ENCODE measurements around the gene ENTPD8. TPM values are rescaled to one million over a fixed set of nuclear protein-coding genes. Genes with fewer than 3 reads are reported as not detected.

ENTPD8 gene
- total RNA-seq, 2 experiments from 2014 or later: not detected

- DNase-seq: peak in 2 of 14 experiments; percentile 42 to 43
- Mint-ChIP-seq H3K27ac (no peak overlapping the region), H3K4me3 (no peak overlapping the region), H3K36me3 (ENCODE audit: low read depth) (no peaks in the 10 kb centered on the region), H3K4me1 (ENCODE audit: low read depth) (peaks cover 6% of the 10 kb centered on the region), H3K9me3 (no peaks in the 10 kb centered on the region), H3K27me3 (no peaks in the 10 kb centered on the region)
- Histone ChIP-seq H3K36me3 (ENCODE audit: insufficient read depth, low read length) (no peaks in the 10 kb centered on the region), H3K27ac (ENCODE audit: low read depth in 1 of 2, low read length in 2 of 2) (no peak overlapping the region), H3K9me3 (ENCODE audit: control insufficient read depth in 1 of 2, insufficient read depth in 1 of 2, low read length in 2 of 2) (no peaks in the 10 kb centered on the region), H3K27me3 (ENCODE audit: control insufficient read depth in 1 of 2, insufficient read depth in 2 of 2, low read length in 2 of 2) (no peaks in the 10 kb centered on the region), H3K4me3 (ENCODE audit: low read length) (no peak overlapping the region), H3K4me1 (ENCODE audit: insufficient read depth, low read length) (no peaks in the 10 kb centered on the region)
- TF ChIP-seq CTCF (IDR thresholded peaks at IDR 0.05): no peak
- peak; percentile 29 for ATAC-seq (ENCODE audit: poor library complexity)
- ChIA-PET POLR2A (interaction anchor here (0.6 to 1.2 kb wide), 3 partner anchors 11 to 23 kb away, joined by 3 to 4 read pairs (median 3); partner anchors contain the start of gene NSMF), CTCF (no interaction called here)
- intact Hi-C loops (cut with DNase I, micrococcal nuclease): no loop called here
Observed at GRCh38 chr9:137482094-137482781, 41.1 kb upstream of the ENTPD8 start.

GRCh38 chr9:137480686-137481683 is 39.8 kb upstream of the ENTPD8 start:
- Mint-ChIP-seq H3K27ac (no peak overlapping the region), H3K4me3 (no peak overlapping the region), H3K9me3 (peaks cover 3% of the 10 kb centered on the region), H3K4me1 (ENCODE audit: low read depth) (peaks cover 6% of the 10 kb centered on the region), H3K36me3 (ENCODE audit: low read depth) (no peaks in the 10 kb centered on the region), H3K27me3 (no peaks in the 10 kb centered on the region)
- peaks cover 1 to 6% of the 10 kb centered on the region in 2 experiments for H3K9me3 ChIP-seq (ENCODE audit: control insufficient read depth in 1 of 2, insufficient read depth in 1 of 2, low read length in 2 of 2)
- DNase-seq: peak in 1 of 14 experiments; percentile 8
- H3K36me3 ChIP-seq (ENCODE audit: insufficient read depth, low read length): no peaks in the 10 kb centered on the region
- H3K4me1 ChIP-seq (ENCODE audit: insufficient read depth, low read length): no peaks in the 10 kb centered on the region
- ChIA-PET POLR2A (interaction anchor here (0.6 to 1.2 kb wide), 3 partner anchors 10 to 22 kb away, joined by 3 to 4 read pairs (median 3); partner anchors contain the start of gene NSMF), CTCF (no interaction called here)
- no peak for TF ChIP-seq CTCF (IDR thresholded peaks at IDR 0.05)
- H3K4me3 ChIP-seq (ENCODE audit: low read length): no peak overlapping the region
- intact Hi-C loops (cut with DNase I, micrococcal nuclease): no loop called here
- H3K27me3 ChIP-seq (ENCODE audit: control insufficient read depth in 1 of 2, insufficient read depth in 2 of 2, low read length in 2 of 2): no peaks in the 10 kb centered on the region
- H3K27ac ChIP-seq (ENCODE audit: low read depth in 1 of 2, low read length in 2 of 2): no peak overlapping the region
- ATAC-seq (ENCODE audit: poor library complexity): no peak

- no peaks in the 10 kb centered on the region for H3K27me3 Mint-ChIP-seq
- H3K27ac Mint-ChIP-seq: no peak overlapping the region
- H3K36me3 ChIP-seq (ENCODE audit: insufficient read depth, low read length): no peaks in the 10 kb centered on the region
- no peak overlapping the region for H3K27ac ChIP-seq (ENCODE audit: low read depth in 1 of 2, low read length in 2 of 2)
- ChIA-PET POLR2A (no interaction called here), CTCF (no interaction called here)
- ATAC-seq (ENCODE audit: poor library complexity) (no peak), DNase-seq (no peak)
- no peak for TF ChIP-seq CTCF (IDR thresholded peaks at IDR 0.05)
- H3K4me3 ChIP-seq (ENCODE audit: low read length): no peak overlapping the region
- intact Hi-C loops (cut with DNase I, micrococcal nuclease): no loop called here
- peaks cover 4% of the 10 kb centered on the region for H3K36me3 Mint-ChIP-seq (ENCODE audit: low read depth)
- peaks cover 7 to 12% of the 10 kb centered on the region in 2 experiments for H3K9me3 ChIP-seq (ENCODE audit: control insufficient read depth in 1 of 2, insufficient read depth in 1 of 2, low read length in 2 of 2)
- H3K4me1 ChIP-seq (ENCODE audit: insufficient read depth, low read length): no peaks in the 10 kb centered on the region
- no peak overlapping the region for H3K4me3 Mint-ChIP-seq
- peaks cover 6% of the 10 kb centered on the region for H3K4me1 Mint-ChIP-seq (ENCODE audit: low read depth)
- peaks cover 7% of the 10 kb centered on the region for H3K9me3 Mint-ChIP-seq
- H3K27me3 ChIP-seq (ENCODE audit: control insufficient read depth in 1 of 2, insufficient read depth in 2 of 2, low read length in 2 of 2): no peaks in the 10 kb centered on the region
Observed at GRCh38 chr9:137479892-137480685, 38.9 kb upstream of the ENTPD8 start.

Data from CD4-positive, alpha-beta T cell (primary cell).